RWPE1 (cell line): ENCODE results near the gene CYLD.

Experiments used
- CTCF ChIA-PET: fragments of 350-600 bp; sonication (Branson Sonifier 250); formaldehyde crosslinking; extraction: SDS; loops from one replicate; lab custom pipeline; 2021; lab: Yijun Ruan, JAX
- POLR2A ChIA-PET: fragments of 400-600 bp; formaldehyde crosslinking; extraction: SDS; loops from one replicate; lab custom pipeline; 2020; ENCODE audit warnings: antibody characterized with exemption; ENCODE audit not compliant: low non-redundant PET; lab: Yijun Ruan, JAX
- DNase-seq: peaks from one replicate; pipeline ENCODE4 v3.0.0; 2012; ENCODE audit warnings: low spot score
- H3K27ac ChIP-seq: fragments of 450-650 bp; 2 replicates; pipeline ENCODE4 v1.5.1; 2017
- CTCF ChIP-seq: fragments of 450-650 bp; conservative IDR thresholded peaks from 2 replicates; pipeline ENCODE4 v1.5.1; 2017; ENCODE audit warnings: low read depth, mild to moderate bottlenecking

Gene CYLD

GRCh38 chr16:50826797-50827316, 85.0 kb downstream of the CYLD start:
- no peak overlapping the region for H3K27ac ChIP-seq
- TF ChIP-seq CTCF: no peak
- no peak for DNase-seq
- ChIA-PET CTCF (interaction anchor here (0.6 kb wide), 2 partner anchors 96 to 1189 kb away, joined by 3 read pairs; no protein-coding TSS in a partner anchor), POLR2A (no interaction called here)

- TF ChIP-seq CTCF: no peak
- ChIA-PET POLR2A (no interaction called here), CTCF (no interaction called here)
- DNase-seq: no peak
- H3K27ac ChIP-seq: no peak overlapping the region
These were observed 86.3 kb downstream of the CYLD start for GRCh38 chr16:50828164-50828702.

GRCh38 chr16:50830698-50831097, 88.8 kb downstream of the CYLD start:
- TF ChIP-seq CTCF: no peak
- DNase-seq: peak; percentile 18
- POLR2A ChIA-PET: no interaction called here

GRCh38 chr16:50831751-50832150, 89.9 kb downstream of the CYLD start:
- no peak overlapping the region for H3K27ac ChIP-seq
- ChIA-PET POLR2A (no interaction called here), CTCF (no interaction called here)
- TF ChIP-seq CTCF: no peak
- DNase-seq: no peak

More at GRCh38 chr16:50830698-50831097, 88.8 kb downstream of the CYLD start:
- no peak overlapping the region for H3K27ac ChIP-seq
- CTCF ChIA-PET: interaction anchor here (0.6 to 1.1 kb wide), 2 partner anchors 28 to 117 kb away, joined by 3 to 6 read pairs; no protein-coding TSS in a partner anchor

DNA sequence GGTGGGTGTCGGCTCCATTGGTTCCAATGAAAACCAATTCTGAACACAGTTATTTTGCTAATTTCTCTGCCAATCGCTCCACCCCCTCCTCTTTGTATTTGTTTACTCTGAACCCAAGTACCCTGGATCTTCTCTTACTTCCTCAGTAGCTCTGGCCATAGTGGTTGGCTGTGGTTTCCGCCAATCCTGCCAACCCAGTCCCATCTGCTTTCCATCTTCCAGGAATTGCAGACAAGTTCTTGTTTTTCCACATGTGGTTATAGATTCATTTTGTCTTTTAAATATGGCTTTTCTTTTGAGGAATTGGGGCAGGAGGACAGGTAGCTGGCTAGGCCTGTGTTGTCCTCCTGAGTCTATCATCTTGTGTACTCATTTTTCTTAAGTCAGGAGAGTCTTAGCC, 92.0 kb downstream of the CYLD start:
- DNase-seq: no peak
- TF ChIP-seq CTCF: no peak
- CTCF ChIA-PET: no interaction called here
- POLR2A ChIA-PET: no interaction called here
- no peak overlapping the region for H3K27ac ChIP-seq

GRCh38 chr16:50834701-50835100, 92.8 kb downstream of the CYLD start:
- CTCF ChIA-PET: no interaction called here
- TF ChIP-seq CTCF: no peak
- POLR2A ChIA-PET: no interaction called here
- DNase-seq: no peak
- no peak overlapping the region for H3K27ac ChIP-seq
